WTC11 (cell line): ENCODE data around the gene STX18. TPM values are rescaled to one million over a fixed set of nuclear protein-coding genes. Genes with fewer than 3 reads are reported as not detected.
A peak's percentile ranks its signal among the peaks of the same experiment; 100 is the strongest.

Experiments used
- ATAC-seq: fragments of 200-7000 bp; cut with Tn5 transposase; 2 replicates; pipeline ENCODE4 v1.10.0; 2021; ENCODE audit warnings: mild to moderate bottlenecking, moderate library complexity
- CTCF ChIA-PET: fragments of 300-600 bp; sonication (Branson Sonifier 250); formaldehyde crosslinking; loops from one replicate; lab custom pipeline; 2021; ENCODE audit warnings: antibody characterized with exemption; lab: Charles Lee
- POLR2A ChIA-PET: fragments of 350-600 bp; sonication (Branson Sonifier 250); formaldehyde crosslinking; loops from one replicate; lab custom pipeline; 2021; ENCODE audit warnings: antibody characterized with exemption; lab: Charles Lee
- DNase-seq: peaks from one replicate; pipeline ENCODE4 v3.0.0; 2021; ENCODE audit warnings: low spot score
- H3K27ac Mint-ChIP-seq: 2 replicates; pipeline ENCODE4 v1.8.0; 2021; ENCODE audit warnings: mixed read lengths
- H3K27me3 Mint-ChIP-seq: 2 replicates; pipeline ENCODE4 v1.8.0; 2021; ENCODE audit warnings: low read depth, mild to moderate bottlenecking, moderate library complexity, mixed read lengths
- H3K36me3 Mint-ChIP-seq: 2 replicates; pipeline ENCODE4 v1.8.0; 2021; ENCODE audit warnings: mixed read lengths
- H3K4me1 Mint-ChIP-seq: 2 replicates; pipeline ENCODE4 v1.8.0; 2022; ENCODE audit warnings: mixed read lengths
- H3K4me3 Mint-ChIP-seq: 2 replicates; pipeline ENCODE4 v1.8.0; 2021; ENCODE audit warnings: mild to moderate bottlenecking, moderate library complexity, mixed read lengths
- H3K9me3 Mint-ChIP-seq: 2 replicates; pipeline ENCODE4 v1.8.0; 2021; ENCODE audit warnings: mixed read lengths
- MXD4 ChIP-seq: fragments of 250-450 bp; sonication (Bioruptor Pico); IDR thresholded peaks from 2 replicates; pipeline ENCODE4 v1.8.0; 2021; ENCODE audit warnings: mild to moderate bottlenecking, moderate library complexity, borderline replicate concordance
- NFYB ChIP-seq: sonication (generic); formaldehyde crosslinking; conservative IDR thresholded peaks from 2 replicates; pipeline ENCODE4 v1.8.0; 2022; ENCODE audit warnings: low read depth, missing genetic modification reagents
- PRRX2 ChIP-seq: fragments of 250-450 bp; sonication (Bioruptor Pico); IDR thresholded peaks from 2 replicates; pipeline ENCODE4 v1.8.0; 2021; ENCODE audit warnings: mild to moderate bottlenecking
- TEAD1 ChIP-seq: sonication (generic); formaldehyde crosslinking; IDR thresholded peaks from 2 replicates; pipeline ENCODE4 v1.8.0; 2022; ENCODE audit warnings: mild to moderate bottlenecking, missing genetic modification reagents
- ZNF121 ChIP-seq: sonication (generic); formaldehyde crosslinking; IDR thresholded peaks from 2 replicates; pipeline ENCODE4 v1.8.0; 2023; ENCODE audit warnings: missing genetic modification reagents
- ZNF138 ChIP-seq: sonication (generic); formaldehyde crosslinking; conservative IDR thresholded peaks from 2 replicates; pipeline ENCODE4 v1.8.1; 2022; ENCODE audit warnings: mild to moderate bottlenecking, moderate library complexity, missing genetic modification reagents
- ZNF423 ChIP-seq: fragments of 250-450 bp; sonication (Bioruptor Pico); IDR thresholded peaks from 2 replicates; pipeline ENCODE4 v2.1.2; 2022; ENCODE audit warnings: mild to moderate bottlenecking, moderate library complexity
- total RNA-seq: library from RNA; stranded (reverse); gene quantifications from 3 replicates; pipeline ENCODE4 v1.2.3, GENCODE V29; 2021
- TF ChIP-seq, protein P1 (sequence below): sonication (generic); formaldehyde crosslinking; conservative IDR thresholded peaks from 2 replicates; pipeline ENCODE4 v1.8.1; 2023; ENCODE audit warnings: mild to moderate bottlenecking, low read depth, missing genetic modification reagents, moderate library complexity
- TF ChIP-seq, protein P2 (sequence below): sonication (generic); formaldehyde crosslinking; IDR thresholded peaks from 2 replicates; pipeline ENCODE4 v1.8.1; 2023; ENCODE audit warnings: mild to moderate bottlenecking, missing genetic modification reagents, moderate library complexity
- TF ChIP-seq, protein P3 (sequence below): fragments of 250-450 bp; sonication (Bioruptor Pico); IDR thresholded peaks from 2 replicates; pipeline ENCODE4 v1.9.0; 2021; ENCODE audit warnings: mild to moderate bottlenecking
- TF ChIP-seq, protein P4 (sequence below): sonication (generic); formaldehyde crosslinking; IDR thresholded peaks from 2 replicates; pipeline ENCODE4 v1.8.0; 2023; ENCODE audit warnings: missing genetic modification reagents
- TF ChIP-seq, protein P5 (sequence below): sonication (generic); formaldehyde crosslinking; IDR thresholded peaks from 2 replicates; pipeline ENCODE4 v1.8.1; 2023; ENCODE audit warnings: mild to moderate bottlenecking, missing genetic modification reagents, moderate library complexity
- TF ChIP-seq, protein P6 (sequence below): sonication (generic); formaldehyde crosslinking; IDR thresholded peaks from 2 replicates; pipeline ENCODE4 v1.8.0; 2023; ENCODE audit warnings: mild to moderate bottlenecking, missing genetic modification reagents
- TF ChIP-seq, protein P7 (sequence below): sonication (generic); formaldehyde crosslinking; IDR thresholded peaks from 2 replicates; pipeline ENCODE4 v1.8.0; 2022; ENCODE audit warnings: missing genetic modification reagents
- TF ChIP-seq, protein P8 (sequence below): fragments of 250-450 bp; sonication (Bioruptor Pico); conservative IDR thresholded peaks from 2 replicates; pipeline ENCODE4 v1.9.0; 2021; ENCODE audit warnings: mild to moderate bottlenecking

STX18 gene
- total RNA-seq, 1 experiment from 2014 or later = 16.9 TPM

DNA sequence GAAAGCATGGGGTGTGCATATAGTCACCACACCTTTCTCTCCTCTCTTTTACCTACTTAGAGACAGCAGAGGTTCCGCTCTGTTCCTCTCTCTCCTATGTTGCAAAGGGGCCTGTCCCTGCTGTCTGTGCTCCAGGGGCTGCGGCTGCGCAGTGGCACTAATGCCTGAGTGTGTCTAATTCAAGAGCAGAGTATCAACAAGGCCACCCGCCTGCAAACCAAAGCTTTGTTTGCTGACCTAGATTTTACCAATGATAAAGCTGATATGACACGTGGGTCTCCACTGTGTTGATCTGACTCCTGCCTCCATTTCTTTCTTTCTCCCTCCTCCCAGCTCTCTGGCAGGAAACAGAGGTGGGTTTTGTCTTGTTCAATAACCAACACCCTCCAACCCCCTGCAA, 80.0 kb downstream of the STX18 start:
- Mint-ChIP-seq H3K36me3 (peaks cover 22% of the 10 kb centered on the region), H3K27ac (peak overlapping the region; percentile 13; the same call in 1 of the 2 replicates), H3K4me1 (peaks cover 70% of the 10 kb centered on the region), H3K27me3 (no peaks in the 10 kb centered on the region), H3K4me3 (no peak overlapping the region), H3K9me3 (peaks cover 17% of the 10 kb centered on the region)
- POLR2A ChIA-PET = interaction anchor here (0.7 kb wide), 1 partner anchor 22 kb away, joined by 3 read pairs; no protein-coding TSS in a partner anchor
- TF ChIP-seq NFYB = no peak
- ATAC-seq (no peak), DNase-seq (no peak)
- CTCF ChIA-PET = interaction anchor here (1.1 kb wide), 1 partner anchor 77 kb away, joined by 3 read pairs; no protein-coding TSS in a partner anchor

DNA sequence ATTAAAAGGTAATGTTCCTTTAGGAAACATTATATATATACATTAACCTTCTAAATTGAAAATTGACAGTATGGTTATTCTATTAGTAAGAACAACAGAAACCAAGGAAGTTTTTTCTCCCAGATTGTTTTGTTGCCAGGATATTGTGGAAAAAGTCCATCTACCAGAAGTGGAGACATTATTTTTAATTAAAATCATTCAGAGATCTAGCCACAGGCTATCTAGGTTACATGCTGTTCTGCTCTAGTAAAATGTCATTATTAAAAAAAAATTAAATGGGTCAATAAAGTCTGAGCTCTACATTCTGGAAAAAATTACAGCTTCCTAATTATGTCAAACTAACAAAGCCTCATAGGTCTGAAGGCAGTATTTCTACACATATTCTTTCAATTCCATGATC, 80.7 kb downstream of the STX18 start:
- no peak overlapping the region for H3K4me3 Mint-ChIP-seq
- peaks cover 12% of the 10 kb centered on the region for H3K9me3 Mint-ChIP-seq
- no peak for TF ChIP-seq MXD4 (CRISPR knock-in tag)
- TF ChIP-seq ZNF138 (CRISPR knock-in tag) = no peak
- TF ChIP-seq, protein P1, sequence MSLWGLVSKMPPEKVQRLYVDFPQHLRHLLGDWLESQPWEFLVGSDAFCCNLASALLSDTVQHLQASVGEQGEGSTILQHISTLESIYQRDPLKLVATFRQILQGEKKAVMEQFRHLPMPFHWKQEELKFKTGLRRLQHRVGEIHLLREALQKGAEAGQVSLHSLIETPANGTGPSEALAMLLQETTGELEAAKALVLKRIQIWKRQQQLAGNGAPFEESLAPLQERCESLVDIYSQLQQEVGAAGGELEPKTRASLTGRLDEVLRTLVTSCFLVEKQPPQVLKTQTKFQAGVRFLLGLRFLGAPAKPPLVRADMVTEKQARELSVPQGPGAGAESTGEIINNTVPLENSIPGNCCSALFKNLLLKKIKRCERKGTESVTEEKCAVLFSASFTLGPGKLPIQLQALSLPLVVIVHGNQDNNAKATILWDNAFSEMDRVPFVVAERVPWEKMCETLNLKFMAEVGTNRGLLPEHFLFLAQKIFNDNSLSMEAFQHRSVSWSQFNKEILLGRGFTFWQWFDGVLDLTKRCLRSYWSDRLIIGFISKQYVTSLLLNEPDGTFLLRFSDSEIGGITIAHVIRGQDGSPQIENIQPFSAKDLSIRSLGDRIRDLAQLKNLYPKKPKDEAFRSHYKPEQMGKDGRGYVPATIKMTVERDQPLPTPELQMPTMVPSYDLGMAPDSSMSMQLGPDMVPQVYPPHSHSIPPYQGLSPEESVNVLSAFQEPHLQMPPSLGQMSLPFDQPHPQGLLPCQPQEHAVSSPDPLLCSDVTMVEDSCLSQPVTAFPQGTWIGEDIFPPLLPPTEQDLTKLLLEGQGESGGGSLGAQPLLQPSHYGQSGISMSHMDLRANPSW (CRISPR knock-in tag) = no peak
- TF ChIP-seq, protein P2, sequence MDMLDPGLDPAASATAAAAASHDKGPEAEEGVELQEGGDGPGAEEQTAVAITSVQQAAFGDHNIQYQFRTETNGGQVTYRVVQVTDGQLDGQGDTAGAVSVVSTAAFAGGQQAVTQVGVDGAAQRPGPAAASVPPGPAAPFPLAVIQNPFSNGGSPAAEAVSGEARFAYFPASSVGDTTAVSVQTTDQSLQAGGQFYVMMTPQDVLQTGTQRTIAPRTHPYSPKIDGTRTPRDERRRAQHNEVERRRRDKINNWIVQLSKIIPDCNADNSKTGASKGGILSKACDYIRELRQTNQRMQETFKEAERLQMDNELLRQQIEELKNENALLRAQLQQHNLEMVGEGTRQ (CRISPR knock-in tag) = no peak
- TF ChIP-seq, protein P3, sequence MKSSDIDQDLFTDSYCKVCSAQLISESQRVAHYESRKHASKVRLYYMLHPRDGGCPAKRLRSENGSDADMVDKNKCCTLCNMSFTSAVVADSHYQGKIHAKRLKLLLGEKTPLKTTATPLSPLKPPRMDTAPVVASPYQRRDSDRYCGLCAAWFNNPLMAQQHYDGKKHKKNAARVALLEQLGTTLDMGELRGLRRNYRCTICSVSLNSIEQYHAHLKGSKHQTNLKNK = no peak
- TF ChIP-seq TEAD1 (CRISPR knock-in tag) = no peak
- no peak for TF ChIP-seq ZNF423
- TF ChIP-seq, protein P4, sequence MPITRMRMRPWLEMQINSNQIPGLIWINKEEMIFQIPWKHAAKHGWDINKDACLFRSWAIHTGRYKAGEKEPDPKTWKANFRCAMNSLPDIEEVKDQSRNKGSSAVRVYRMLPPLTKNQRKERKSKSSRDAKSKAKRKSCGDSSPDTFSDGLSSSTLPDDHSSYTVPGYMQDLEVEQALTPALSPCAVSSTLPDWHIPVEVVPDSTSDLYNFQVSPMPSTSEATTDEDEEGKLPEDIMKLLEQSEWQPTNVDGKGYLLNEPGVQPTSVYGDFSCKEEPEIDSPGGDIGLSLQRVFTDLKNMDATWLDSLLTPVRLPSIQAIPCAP (CRISPR knock-in tag) = no peak
- TF ChIP-seq, all 79 proteins: peak for 0
- no peaks in the 10 kb centered on the region for H3K27me3 Mint-ChIP-seq
- ATAC-seq (no peak), DNase-seq (no peak)
- CTCF ChIA-PET = no interaction called here
- H3K36me3 Mint-ChIP-seq = peaks cover 17% of the 10 kb centered on the region
- peaks cover 76% of the 10 kb centered on the region for H3K4me1 Mint-ChIP-seq
- POLR2A ChIA-PET = no interaction called here
- no peak overlapping the region for H3K27ac Mint-ChIP-seq

DNA sequence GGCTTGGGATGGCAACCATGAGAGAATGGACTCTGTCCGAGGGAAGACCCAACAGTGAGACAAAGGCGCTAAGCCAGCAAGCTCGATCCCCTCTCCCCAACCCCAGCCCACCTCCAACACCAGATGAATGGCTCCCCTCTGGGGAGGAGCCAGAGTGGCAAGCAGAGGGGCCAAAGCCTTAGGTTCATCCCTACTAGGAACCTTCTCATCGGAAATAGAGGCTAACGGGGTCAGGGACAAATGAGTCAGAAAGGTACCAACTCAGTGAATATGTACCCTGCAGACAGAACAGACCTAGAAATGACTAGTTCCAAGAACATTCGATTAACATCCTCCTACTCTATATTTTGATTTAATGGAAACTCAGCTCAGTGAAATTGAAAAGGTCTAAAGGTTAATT, 81.1 kb downstream of the STX18 start:
- Mint-ChIP-seq H3K4me3 (no peak overlapping the region), H3K4me1 (peaks cover 79% of the 10 kb centered on the region), H3K9me3 (peaks cover 8% of the 10 kb centered on the region), H3K36me3 (peaks cover 13% of the 10 kb centered on the region), H3K27me3 (no peaks in the 10 kb centered on the region), H3K27ac (no peak overlapping the region)
- CTCF ChIA-PET = no interaction called here
- ATAC-seq (no peak), DNase-seq (no peak)
- POLR2A ChIA-PET = no interaction called here
- TF ChIP-seq, protein P5, sequence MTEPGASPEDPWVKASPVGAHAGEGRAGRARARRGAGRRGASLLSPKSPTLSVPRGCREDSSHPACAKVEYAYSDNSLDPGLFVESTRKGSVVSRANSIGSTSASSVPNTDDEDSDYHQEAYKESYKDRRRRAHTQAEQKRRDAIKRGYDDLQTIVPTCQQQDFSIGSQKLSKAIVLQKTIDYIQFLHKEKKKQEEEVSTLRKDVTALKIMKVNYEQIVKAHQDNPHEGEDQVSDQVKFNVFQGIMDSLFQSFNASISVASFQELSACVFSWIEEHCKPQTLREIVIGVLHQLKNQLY (CRISPR knock-in tag) = no peak
- TF ChIP-seq ZNF121 (CRISPR knock-in tag) (no peak), PRRX2 (CRISPR knock-in tag) (no peak), MXD4 (CRISPR knock-in tag) (no peak)
- TF ChIP-seq, protein P6, sequence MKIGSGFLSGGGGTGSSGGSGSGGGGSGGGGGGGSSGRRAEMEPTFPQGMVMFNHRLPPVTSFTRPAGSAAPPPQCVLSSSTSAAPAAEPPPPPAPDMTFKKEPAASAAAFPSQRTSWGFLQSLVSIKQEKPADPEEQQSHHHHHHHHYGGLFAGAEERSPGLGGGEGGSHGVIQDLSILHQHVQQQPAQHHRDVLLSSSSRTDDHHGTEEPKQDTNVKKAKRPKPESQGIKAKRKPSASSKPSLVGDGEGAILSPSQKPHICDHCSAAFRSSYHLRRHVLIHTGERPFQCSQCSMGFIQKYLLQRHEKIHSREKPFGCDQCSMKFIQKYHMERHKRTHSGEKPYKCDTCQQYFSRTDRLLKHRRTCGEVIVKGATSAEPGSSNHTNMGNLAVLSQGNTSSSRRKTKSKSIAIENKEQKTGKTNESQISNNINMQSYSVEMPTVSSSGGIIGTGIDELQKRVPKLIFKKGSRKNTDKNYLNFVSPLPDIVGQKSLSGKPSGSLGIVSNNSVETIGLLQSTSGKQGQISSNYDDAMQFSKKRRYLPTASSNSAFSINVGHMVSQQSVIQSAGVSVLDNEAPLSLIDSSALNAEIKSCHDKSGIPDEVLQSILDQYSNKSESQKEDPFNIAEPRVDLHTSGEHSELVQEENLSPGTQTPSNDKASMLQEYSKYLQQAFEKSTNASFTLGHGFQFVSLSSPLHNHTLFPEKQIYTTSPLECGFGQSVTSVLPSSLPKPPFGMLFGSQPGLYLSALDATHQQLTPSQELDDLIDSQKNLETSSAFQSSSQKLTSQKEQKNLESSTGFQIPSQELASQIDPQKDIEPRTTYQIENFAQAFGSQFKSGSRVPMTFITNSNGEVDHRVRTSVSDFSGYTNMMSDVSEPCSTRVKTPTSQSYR = no peak
- TF ChIP-seq, protein P7, sequence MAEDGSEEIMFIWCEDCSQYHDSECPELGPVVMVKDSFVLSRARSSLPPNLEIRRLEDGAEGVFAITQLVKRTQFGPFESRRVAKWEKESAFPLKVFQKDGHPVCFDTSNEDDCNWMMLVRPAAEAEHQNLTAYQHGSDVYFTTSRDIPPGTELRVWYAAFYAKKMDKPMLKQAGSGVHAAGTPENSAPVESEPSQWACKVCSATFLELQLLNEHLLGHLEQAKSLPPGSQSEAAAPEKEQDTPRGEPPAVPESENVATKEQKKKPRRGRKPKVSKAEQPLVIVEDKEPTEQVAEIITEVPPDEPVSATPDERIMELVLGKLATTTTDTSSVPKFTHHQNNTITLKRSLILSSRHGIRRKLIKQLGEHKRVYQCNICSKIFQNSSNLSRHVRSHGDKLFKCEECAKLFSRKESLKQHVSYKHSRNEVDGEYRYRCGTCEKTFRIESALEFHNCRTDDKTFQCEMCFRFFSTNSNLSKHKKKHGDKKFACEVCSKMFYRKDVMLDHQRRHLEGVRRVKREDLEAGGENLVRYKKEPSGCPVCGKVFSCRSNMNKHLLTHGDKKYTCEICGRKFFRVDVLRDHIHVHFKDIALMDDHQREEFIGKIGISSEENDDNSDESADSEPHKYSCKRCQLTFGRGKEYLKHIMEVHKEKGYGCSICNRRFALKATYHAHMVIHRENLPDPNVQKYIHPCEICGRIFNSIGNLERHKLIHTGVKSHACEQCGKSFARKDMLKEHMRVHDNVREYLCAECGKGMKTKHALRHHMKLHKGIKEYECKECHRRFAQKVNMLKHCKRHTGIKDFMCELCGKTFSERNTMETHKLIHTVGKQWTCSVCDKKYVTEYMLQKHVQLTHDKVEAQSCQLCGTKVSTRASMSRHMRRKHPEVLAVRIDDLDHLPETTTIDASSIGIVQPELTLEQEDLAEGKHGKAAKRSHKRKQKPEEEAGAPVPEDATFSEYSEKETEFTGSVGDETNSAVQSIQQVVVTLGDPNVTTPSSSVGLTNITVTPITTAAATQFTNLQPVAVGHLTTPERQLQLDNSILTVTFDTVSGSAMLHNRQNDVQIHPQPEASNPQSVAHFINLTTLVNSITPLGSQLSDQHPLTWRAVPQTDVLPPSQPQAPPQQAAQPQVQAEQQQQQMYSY = no peak
- TF ChIP-seq, protein P8, sequence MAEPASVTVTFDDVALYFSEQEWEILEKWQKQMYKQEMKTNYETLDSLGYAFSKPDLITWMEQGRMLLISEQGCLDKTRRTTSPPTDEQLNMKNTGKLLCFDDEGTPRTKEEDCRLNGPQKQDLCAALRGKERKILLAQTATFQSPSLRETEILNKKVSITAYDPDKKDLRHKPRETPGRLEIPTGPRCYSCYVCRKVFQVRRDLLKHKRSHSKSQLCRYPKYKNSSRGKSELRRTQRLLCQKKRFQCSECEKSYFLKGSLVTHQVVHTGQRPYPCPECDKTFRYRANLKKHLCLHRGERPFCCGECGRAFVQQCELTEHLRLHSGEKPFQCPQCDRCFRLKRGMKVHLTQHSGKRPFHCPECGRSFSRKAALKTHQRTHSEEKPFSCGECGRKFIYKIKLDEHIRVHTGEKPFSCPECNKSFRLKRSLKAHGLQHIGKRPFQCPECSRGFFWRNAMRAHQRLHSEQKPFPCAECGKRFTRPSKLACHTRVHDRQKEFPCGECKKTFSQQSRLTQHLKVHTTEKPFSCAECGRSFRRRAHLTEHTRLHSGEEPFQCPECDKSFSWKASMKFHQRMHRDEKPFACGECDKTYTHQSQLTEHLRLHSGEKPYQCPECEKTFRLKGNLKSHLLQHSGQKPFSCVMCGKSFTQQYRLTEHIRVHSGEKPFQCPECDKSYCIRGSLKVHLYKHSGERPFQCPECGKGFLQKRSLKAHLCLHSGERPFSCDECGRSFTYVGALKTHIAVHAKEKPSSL (CRISPR knock-in tag) = no peak
